ENCODE results near the gene CPE.

DNA sequence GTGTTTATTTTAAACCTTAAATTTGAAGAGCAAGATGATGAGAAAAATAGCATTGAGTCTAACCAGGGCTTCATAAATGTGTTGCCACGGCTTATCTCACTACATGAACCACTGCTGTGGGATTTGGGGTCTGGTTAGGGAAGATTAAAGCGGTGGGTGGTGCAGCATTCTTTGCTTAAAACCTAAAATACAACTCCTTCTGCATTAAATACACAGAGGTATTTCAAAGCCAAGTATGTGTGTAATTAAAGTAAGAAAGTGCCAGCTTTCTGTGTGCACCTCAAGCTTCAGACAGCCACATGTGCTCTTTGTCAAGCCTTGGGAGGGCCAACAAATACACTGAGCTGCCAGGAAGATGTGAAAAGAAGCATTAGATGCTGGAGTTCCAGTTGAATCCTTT is 128.0 kb downstream of the CPE start:
- TF ChIP-seq, protein P1, sequence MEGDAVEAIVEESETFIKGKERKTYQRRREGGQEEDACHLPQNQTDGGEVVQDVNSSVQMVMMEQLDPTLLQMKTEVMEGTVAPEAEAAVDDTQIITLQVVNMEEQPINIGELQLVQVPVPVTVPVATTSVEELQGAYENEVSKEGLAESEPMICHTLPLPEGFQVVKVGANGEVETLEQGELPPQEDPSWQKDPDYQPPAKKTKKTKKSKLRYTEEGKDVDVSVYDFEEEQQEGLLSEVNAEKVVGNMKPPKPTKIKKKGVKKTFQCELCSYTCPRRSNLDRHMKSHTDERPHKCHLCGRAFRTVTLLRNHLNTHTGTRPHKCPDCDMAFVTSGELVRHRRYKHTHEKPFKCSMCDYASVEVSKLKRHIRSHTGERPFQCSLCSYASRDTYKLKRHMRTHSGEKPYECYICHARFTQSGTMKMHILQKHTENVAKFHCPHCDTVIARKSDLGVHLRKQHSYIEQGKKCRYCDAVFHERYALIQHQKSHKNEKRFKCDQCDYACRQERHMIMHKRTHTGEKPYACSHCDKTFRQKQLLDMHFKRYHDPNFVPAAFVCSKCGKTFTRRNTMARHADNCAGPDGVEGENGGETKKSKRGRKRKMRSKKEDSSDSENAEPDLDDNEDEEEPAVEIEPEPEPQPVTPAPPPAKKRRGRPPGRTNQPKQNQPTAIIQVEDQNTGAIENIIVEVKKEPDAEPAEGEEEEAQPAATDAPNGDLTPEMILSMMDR (optimal IDR thresholded peaks at IDR 0.05 in 1 of 3, IDR thresholded peaks at IDR 0.05 in 1 of 3, conservative IDR thresholded peaks at IDR 0.05 in 1 of 3; ENCODE audit: extremely low read depth in 1 of 3, insufficient read depth in 2 of 3, low read length in 3 of 3), result no peak
- no peak for TF ChIP-seq EZH2 (IDR thresholded peaks at IDR 0.05; ENCODE audit: low read length)

Data from keratinocyte (primary cell).